Natural killer cell (primary cell): ENCODE measurements around the gene KLHL35. TPM values are rescaled to one million over a fixed set of nuclear protein-coding genes. Genes with fewer than 3 reads are reported as not detected.

Experiments used
- ATAC-seq, 3 donors: fragments of 150-1000 bp in 2 of 3; fragments of 200-7000 bp in 1 of 3; cut with Tn5 transposase; 1 replicate in 1 of 3; 2 replicates in 2 of 3; pipeline ENCODE4 v1.10.0; 2021; ENCODE audit warnings: mild to moderate bottlenecking in 2 of 3, moderate library complexity in 2 of 3
- DNase-seq, 2 donors: peaks; one replicate each; pipeline versions ENCODE4 v3.0.0 to v3.0.0-alpha.2; 2013 to 2021; ENCODE audit warnings: mixed read lengths in 1 of 2
- H3K27ac ChIP-seq: one replicate; pipeline ENCODE4 v1.5.1; 2013; ENCODE audit warnings: mild to moderate bottlenecking, low read length
- H3K27me3 ChIP-seq: one replicate; pipeline ENCODE4 v1.6.1; 2013; ENCODE audit warnings: low read length; ENCODE audit not compliant: control insufficient read depth, insufficient read depth
- H3K36me3 ChIP-seq: one replicate; pipeline ENCODE4 v1.6.1; 2013; ENCODE audit warnings: low read length; ENCODE audit not compliant: control insufficient read depth, insufficient read depth
- H3K4me1 ChIP-seq: one replicate; pipeline ENCODE4 v1.6.1; 2013; ENCODE audit warnings: low read length; ENCODE audit not compliant: control insufficient read depth, insufficient read depth
- H3K4me3 ChIP-seq: one replicate; pipeline ENCODE4 v1.5.1; 2013; ENCODE audit warnings: low read length
- H3K9me3 ChIP-seq: one replicate; pipeline ENCODE4 v1.6.1; 2013; ENCODE audit warnings: low read length; ENCODE audit not compliant: control insufficient read depth, insufficient read depth
- H3K27ac Mint-ChIP-seq, 2 donors: one replicate each; pipeline ENCODE4 v1.8.0; 2022; ENCODE audit warnings: mild to moderate bottlenecking in 2 of 2, mixed read lengths in 2 of 2, moderate library complexity in 1 of 2
- H3K27me3 Mint-ChIP-seq, 2 donors: one replicate each; pipeline ENCODE4 v1.8.0; 2022; ENCODE audit warnings: low read depth in 2 of 2, mixed read lengths in 2 of 2
- H3K36me3 Mint-ChIP-seq: one replicate; pipeline ENCODE4 v1.8.0; 2022; ENCODE audit warnings: mixed read lengths
- H3K4me1 Mint-ChIP-seq, 2 donors: one replicate each; pipeline ENCODE4 v1.8.0; 2022; ENCODE audit warnings: mixed read lengths in 2 of 2
- H3K4me3 Mint-ChIP-seq: one replicate; pipeline ENCODE4 v1.8.0; 2022; ENCODE audit warnings: mild to moderate bottlenecking, moderate library complexity, mixed read lengths
- H3K9me3 Mint-ChIP-seq, 2 donors: one replicate each; pipeline ENCODE4 v1.8.0; 2022; ENCODE audit warnings: mixed read lengths in 2 of 2
- CTCF ChIP-seq: fragments of 200-600 bp; IDR thresholded peaks from one replicate; pipeline ENCODE4 v1.8.0; 2022; ENCODE audit warnings: antibody characterized with exemption
- WGBS: methylation state at CpG from one replicate; pipeline ENCODE4 v1.1.7; 2013; ENCODE audit warnings: missing lambda C conversion rate; ENCODE audit not compliant: insufficient coverage; 5-methylcytosine and 5-hydroxymethylcytosine counted together
- intact Hi-C: fragments of 100-400 bp; cut with micrococcal nuclease; formaldehyde crosslinking; loops from one replicate; pipeline ENCODE4 v1.14.2; 2022
- total RNA-seq, 4 donors: library from RNA; stranded (reverse); fragments of 120-200 nt in 1 of 4; gene quantifications; one replicate each; pipeline versions ENCODE4 v1.2.3 to v1.2.4, GENCODE V29; 2013 to 2022

KLHL35 gene
- total RNA-seq, 3 donors from 2014 or later (not counting 1 experiment from before 2014, with no cell fraction given) = 0.40 to 0.93 (median 0.54) TPM

- Histone ChIP-seq H3K4me3 (no peak overlapping the region), H3K27ac (no peak overlapping the region), H3K27me3 (no peaks in the 10 kb centered on the region), H3K4me1 (peaks cover 35% of the 10 kb centered on the region), H3K9me3 (no peaks in the 10 kb centered on the region), H3K36me3 (peaks cover 62% of the 10 kb centered on the region)
- H3K4me3 Mint-ChIP-seq = peak overlapping the region; percentile 53
- no peak for TF ChIP-seq CTCF
- H3K9me3 Mint-ChIP-seq = no peaks in the 10 kb centered on the region
- DNase-seq (no peak), ATAC-seq (no peak)
- H3K4me1 Mint-ChIP-seq = peaks cover 51 to 61% of the 10 kb centered on the region in 2 donors
- H3K27me3 Mint-ChIP-seq = no peaks in the 10 kb centered on the region
- intact Hi-C loops = no loop called here
- H3K27ac Mint-ChIP-seq = peak overlapping the region; percentile 97 to 98
- H3K36me3 Mint-ChIP-seq = peaks cover 12% of the 10 kb centered on the region
- WGBS = 89% methylated on average over 10 of the region's 10 CpGs
Observed at GRCh38 chr11:75402002-75402773, 30.8 kb downstream of the KLHL35 start.

GRCh38 chr11:75400146-75400865 lies 32.7 kb downstream of the KLHL35 start:
- H3K4me3 Mint-ChIP-seq = peak overlapping the region; percentile 99
- H3K9me3 Mint-ChIP-seq = no peaks in the 10 kb centered on the region
- peaks cover 0 to 4% of the 10 kb centered on the region in 2 donors for H3K27me3 Mint-ChIP-seq
- intact Hi-C loops = no loop called here
- peak overlapping the region; percentile 92 for H3K27ac ChIP-seq
- peak overlapping the region; percentile 86 for H3K4me3 ChIP-seq
- no peaks in the 10 kb centered on the region for H3K27me3 ChIP-seq
- no peaks in the 10 kb centered on the region for H3K9me3 ChIP-seq
- H3K4me1 ChIP-seq = peaks cover 35% of the 10 kb centered on the region
- peaks cover 51 to 61% of the 10 kb centered on the region in 2 donors for H3K4me1 Mint-ChIP-seq
- ATAC-seq (peak in 2 of 3 donors; percentile 3 to 11), DNase-seq (peak in 1 of 2 donors; percentile 56)
- peak overlapping the region; percentile 97 to 98 for H3K27ac Mint-ChIP-seq
- peaks cover 12% of the 10 kb centered on the region for H3K36me3 Mint-ChIP-seq
- H3K36me3 ChIP-seq = peaks cover 45% of the 10 kb centered on the region
- no peak for TF ChIP-seq CTCF
- 9% methylated on average over 11 of the region's 11 CpGs for WGBS

- Histone ChIP-seq H3K27ac (peak within 1 kb of the TSS; percentile 92), H3K4me3 (peak within 1 kb of the TSS; percentile 86), H3K9me3 (no peaks in the 10 kb centered on the region), H3K27me3 (no peaks in the 10 kb centered on the region), H3K36me3 (peaks cover 37% of the 10 kb centered on the region), H3K4me1 (peaks cover 33% of the 10 kb centered on the region)
- Mint-ChIP-seq H3K36me3 (peaks cover 12% of the 10 kb centered on the region), H3K27me3 (peaks cover 0 to 4% of the 10 kb centered on the region in 2 donors), H3K27ac (peak within 1 kb of the TSS; percentile 97 to 98), H3K4me3 (peak within 1 kb of the TSS; percentile 99), H3K9me3 (no peaks in the 10 kb centered on the region), H3K4me1 (peaks cover 51 to 54% of the 10 kb centered on the region in 2 donors)
- WGBS = under 1% methylated on average over 55 of the region's 55 CpGs
- ATAC-seq = peak; percentile 93 to 96 (median 95)
- no peak for TF ChIP-seq CTCF
- intact Hi-C loops = no loop called here
- peak; percentile 86 to 93 for DNase-seq
Observed at GRCh38 chr11:75399344-75400145, 33.5 kb downstream of the KLHL35 start, which contains the start of gene RPS3. Gene RPS3 (plus strand): TSS chr11:75399518. CDS start chr11:75399548, 30 bp downstream.
